ENCODE data around the gene RGS11. TPM values are rescaled to one million over a fixed set of nuclear protein-coding genes. Genes with fewer than 3 reads are reported as not detected.

The RGS11 gene
- polyA plus RNA-seq, 1 donor from 2014 or later, result 3.5 TPM

DNA sequence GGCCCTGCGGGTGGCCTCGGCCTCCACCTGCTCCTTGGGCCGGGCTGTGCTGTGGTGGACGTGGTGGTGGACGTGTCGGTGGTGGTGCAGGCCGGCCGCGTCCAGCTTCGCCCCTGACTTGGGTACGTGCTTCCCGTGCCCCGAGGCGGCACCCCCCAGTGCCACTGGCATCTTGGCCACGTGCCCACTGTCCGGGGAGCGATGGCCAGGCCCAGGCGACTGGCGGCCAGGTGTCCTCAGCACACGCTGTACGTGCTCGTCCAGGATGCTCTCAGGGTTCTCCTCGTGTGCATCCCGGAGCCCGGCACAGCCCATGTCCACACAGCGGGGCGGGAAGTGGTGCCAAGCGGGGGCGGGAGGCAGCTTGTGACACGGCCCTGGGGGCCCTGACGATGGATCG, 22.1 kb upstream of the RGS11 start:
- no peaks in the 10 kb centered on the region for H4K20me1 ChIP-seq (ENCODE audit: insufficient read depth)
- H3K27ac ChIP-seq (ENCODE audit: low read length), result no peak overlapping the region
- no peaks in the 10 kb centered on the region for H3K9me3 ChIP-seq (ENCODE audit: low read length)
- H3F3A ChIP-seq (ENCODE audit: insufficient read depth, low read length, poor library complexity, severe bottlenecking), result no peaks in the 10 kb centered on the region
- H3K27me3 ChIP-seq (ENCODE audit: insufficient read depth, low read depth, low read length), result no peaks in the 10 kb centered on the region
- H3K9me2 ChIP-seq (ENCODE audit: insufficient read depth, low read length), result no peaks in the 10 kb centered on the region
- H3K79me2 ChIP-seq (replicated peaks; ENCODE audit: insufficient read depth, low read length), result no peaks in the 10 kb centered on the region
- H3K4me2 ChIP-seq (ENCODE audit: low read length), result no peak overlapping the region
- TF ChIP-seq, protein P1, sequence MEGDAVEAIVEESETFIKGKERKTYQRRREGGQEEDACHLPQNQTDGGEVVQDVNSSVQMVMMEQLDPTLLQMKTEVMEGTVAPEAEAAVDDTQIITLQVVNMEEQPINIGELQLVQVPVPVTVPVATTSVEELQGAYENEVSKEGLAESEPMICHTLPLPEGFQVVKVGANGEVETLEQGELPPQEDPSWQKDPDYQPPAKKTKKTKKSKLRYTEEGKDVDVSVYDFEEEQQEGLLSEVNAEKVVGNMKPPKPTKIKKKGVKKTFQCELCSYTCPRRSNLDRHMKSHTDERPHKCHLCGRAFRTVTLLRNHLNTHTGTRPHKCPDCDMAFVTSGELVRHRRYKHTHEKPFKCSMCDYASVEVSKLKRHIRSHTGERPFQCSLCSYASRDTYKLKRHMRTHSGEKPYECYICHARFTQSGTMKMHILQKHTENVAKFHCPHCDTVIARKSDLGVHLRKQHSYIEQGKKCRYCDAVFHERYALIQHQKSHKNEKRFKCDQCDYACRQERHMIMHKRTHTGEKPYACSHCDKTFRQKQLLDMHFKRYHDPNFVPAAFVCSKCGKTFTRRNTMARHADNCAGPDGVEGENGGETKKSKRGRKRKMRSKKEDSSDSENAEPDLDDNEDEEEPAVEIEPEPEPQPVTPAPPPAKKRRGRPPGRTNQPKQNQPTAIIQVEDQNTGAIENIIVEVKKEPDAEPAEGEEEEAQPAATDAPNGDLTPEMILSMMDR (IDR thresholded peaks at IDR 0.05; ENCODE audit: poor library complexity, severe bottlenecking), result no peak
- TF ChIP-seq TAF1 (IDR thresholded peaks at IDR 0.05; ENCODE audit: low read depth) (no peak), MXI1 (conservative IDR thresholded peaks at IDR 0.05; ENCODE audit: poor library complexity, severe bottlenecking) (no peak), EZH2 (IDR thresholded peaks at IDR 0.05; ENCODE audit: borderline replicate concordance, insufficient read depth, low read length, poor library complexity, severe bottlenecking) (no peak), SMC3 (conservative IDR thresholded peaks at IDR 0.05; ENCODE audit: poor library complexity) (no peak)
- H2AFZ ChIP-seq (ENCODE audit: low read depth, low read length), result no peak overlapping the region
- no peak overlapping the region for H3K4me3 ChIP-seq (ENCODE audit: low read length)
- no peak overlapping the region for H3K9ac ChIP-seq (ENCODE audit: low read length)
- H3K36me3 ChIP-seq (ENCODE audit: insufficient read depth, low read length), result no peaks in the 10 kb centered on the region

DNA sequence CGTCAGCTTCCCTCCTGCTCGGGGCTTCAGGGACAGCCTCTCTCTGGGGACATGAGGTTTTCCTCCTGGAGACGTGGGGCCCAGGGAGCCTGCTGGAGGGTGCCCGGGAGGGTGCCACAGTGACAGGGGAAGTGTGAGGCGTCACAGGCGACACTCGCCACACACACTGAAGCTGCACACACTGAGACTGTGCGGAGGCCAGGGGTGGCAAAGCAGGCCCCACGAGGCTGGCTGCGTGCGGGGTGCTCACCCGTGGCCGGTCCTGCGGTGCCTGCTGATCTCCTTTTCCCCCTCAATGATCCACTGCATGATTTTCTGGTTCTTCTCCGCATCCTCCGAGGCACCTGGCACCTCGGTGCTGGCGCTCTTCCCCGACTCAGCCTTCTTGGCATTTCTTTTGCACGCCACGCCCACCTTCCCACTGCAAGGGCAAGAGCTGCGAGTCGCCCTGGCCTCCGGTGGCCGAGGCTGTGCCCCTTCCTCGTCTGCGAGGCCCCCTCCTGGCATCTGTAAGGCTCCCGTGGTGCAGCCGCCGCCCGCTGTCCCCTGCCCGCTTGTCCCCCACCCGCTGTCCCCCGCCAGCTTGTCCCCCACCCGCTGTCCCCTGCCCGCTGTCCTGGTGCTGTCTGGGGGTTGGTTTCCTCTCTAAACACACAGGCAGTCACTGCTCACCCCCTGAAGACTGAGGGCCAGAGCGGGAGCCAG, 21.2 kb upstream of the RGS11 start:
- TF ChIP-seq, protein P2, sequence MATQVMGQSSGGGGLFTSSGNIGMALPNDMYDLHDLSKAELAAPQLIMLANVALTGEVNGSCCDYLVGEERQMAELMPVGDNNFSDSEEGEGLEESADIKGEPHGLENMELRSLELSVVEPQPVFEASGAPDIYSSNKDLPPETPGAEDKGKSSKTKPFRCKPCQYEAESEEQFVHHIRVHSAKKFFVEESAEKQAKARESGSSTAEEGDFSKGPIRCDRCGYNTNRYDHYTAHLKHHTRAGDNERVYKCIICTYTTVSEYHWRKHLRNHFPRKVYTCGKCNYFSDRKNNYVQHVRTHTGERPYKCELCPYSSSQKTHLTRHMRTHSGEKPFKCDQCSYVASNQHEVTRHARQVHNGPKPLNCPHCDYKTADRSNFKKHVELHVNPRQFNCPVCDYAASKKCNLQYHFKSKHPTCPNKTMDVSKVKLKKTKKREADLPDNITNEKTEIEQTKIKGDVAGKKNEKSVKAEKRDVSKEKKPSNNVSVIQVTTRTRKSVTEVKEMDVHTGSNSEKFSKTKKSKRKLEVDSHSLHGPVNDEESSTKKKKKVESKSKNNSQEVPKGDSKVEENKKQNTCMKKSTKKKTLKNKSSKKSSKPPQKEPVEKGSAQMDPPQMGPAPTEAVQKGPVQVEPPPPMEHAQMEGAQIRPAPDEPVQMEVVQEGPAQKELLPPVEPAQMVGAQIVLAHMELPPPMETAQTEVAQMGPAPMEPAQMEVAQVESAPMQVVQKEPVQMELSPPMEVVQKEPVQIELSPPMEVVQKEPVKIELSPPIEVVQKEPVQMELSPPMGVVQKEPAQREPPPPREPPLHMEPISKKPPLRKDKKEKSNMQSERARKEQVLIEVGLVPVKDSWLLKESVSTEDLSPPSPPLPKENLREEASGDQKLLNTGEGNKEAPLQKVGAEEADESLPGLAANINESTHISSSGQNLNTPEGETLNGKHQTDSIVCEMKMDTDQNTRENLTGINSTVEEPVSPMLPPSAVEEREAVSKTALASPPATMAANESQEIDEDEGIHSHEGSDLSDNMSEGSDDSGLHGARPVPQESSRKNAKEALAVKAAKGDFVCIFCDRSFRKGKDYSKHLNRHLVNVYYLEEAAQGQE (IDR thresholded peaks at IDR 0.05; ENCODE audit: borderline replicate concordance), result no peak
- TF ChIP-seq MXI1 (conservative IDR thresholded peaks at IDR 0.05; ENCODE audit: poor library complexity, severe bottlenecking), result no peak
- no peak for TF ChIP-seq POLR2AphosphoS5 (IDR thresholded peaks at IDR 0.05)
- no peak for TF ChIP-seq EP300 (conservative IDR thresholded peaks at IDR 0.05; ENCODE audit: poor library complexity, severe bottlenecking)
- TF ChIP-seq SMC3 (conservative IDR thresholded peaks at IDR 0.05; ENCODE audit: poor library complexity), result no peak
- no peak for TF ChIP-seq EZH2 (IDR thresholded peaks at IDR 0.05; ENCODE audit: borderline replicate concordance, insufficient read depth, low read length, poor library complexity, severe bottlenecking)
- TF ChIP-seq TAF1 (IDR thresholded peaks at IDR 0.05; ENCODE audit: low read depth), result no peak
- TF ChIP-seq, protein P1 (IDR thresholded peaks at IDR 0.05; ENCODE audit: poor library complexity, severe bottlenecking), result no peak
- TF ChIP-seq RAD21 (conservative IDR thresholded peaks at IDR 0.05), result no peak
- H3K36me3 ChIP-seq (ENCODE audit: insufficient read depth, low read length), result no peaks in the 10 kb centered on the region

More for the DNA sequence above, 21.2 kb upstream of the RGS11 start:
- H3K4me3 ChIP-seq (ENCODE audit: low read length), result no peak overlapping the region
- no peaks in the 10 kb centered on the region for H3K27me3 ChIP-seq (ENCODE audit: insufficient read depth, low read depth, low read length)
- no peak overlapping the region for H2AFZ ChIP-seq (ENCODE audit: low read depth, low read length)
- no peaks in the 10 kb centered on the region for H4K20me1 ChIP-seq (ENCODE audit: insufficient read depth)
- no peaks in the 10 kb centered on the region for H3K9me2 ChIP-seq (ENCODE audit: insufficient read depth, low read length)
- no peak overlapping the region for H3K4me2 ChIP-seq (ENCODE audit: low read length)
- no peaks in the 10 kb centered on the region for H3F3A ChIP-seq (ENCODE audit: insufficient read depth, low read length, poor library complexity, severe bottlenecking)
- H3K9ac ChIP-seq (ENCODE audit: low read length), result no peak overlapping the region
- H3K27ac ChIP-seq (ENCODE audit: low read length), result no peak overlapping the region
- H3K9me3 ChIP-seq (ENCODE audit: low read length), result no peaks in the 10 kb centered on the region
- no peaks in the 10 kb centered on the region for H3K79me2 ChIP-seq (replicated peaks; ENCODE audit: insufficient read depth, low read length)

Data from neural cell (in vitro differentiated cells).